CD4-positive, alpha-beta T cell treated with Interferon alpha-2 for 1 hour (primary cell): ENCODE data around the gene PTPRK.

Experiments used
- DNase-seq, 2 donors: peaks; one replicate each; pipeline ENCODE4 v3.0.0-alpha.2; 2020 to 2022

The PTPRK gene

GRCh38 chr6:128124713-128125112 lies 395.7 kb downstream of the PTPRK start:
- DNase-seq = no peak

DNA sequence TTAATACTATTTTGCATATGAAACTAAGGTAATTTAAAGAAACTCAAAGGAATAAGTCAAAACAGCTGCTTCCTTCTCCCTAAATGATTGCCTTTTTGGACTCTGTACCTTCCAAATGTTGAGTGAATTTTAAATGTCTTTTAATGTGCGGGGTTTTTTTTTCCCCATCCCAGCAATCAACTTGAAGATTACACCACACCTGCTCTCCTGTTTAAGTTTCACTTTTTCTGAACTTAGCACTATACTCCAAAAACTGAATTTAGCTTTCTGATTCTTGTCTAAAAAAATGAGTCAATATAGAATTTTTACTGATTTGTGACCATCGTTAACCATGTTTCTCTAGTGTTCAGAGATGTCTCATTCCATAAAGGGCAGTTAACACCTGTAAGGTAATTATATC lies 398.8 kb downstream of the PTPRK start:
- DNase-seq = no peak

DNA sequence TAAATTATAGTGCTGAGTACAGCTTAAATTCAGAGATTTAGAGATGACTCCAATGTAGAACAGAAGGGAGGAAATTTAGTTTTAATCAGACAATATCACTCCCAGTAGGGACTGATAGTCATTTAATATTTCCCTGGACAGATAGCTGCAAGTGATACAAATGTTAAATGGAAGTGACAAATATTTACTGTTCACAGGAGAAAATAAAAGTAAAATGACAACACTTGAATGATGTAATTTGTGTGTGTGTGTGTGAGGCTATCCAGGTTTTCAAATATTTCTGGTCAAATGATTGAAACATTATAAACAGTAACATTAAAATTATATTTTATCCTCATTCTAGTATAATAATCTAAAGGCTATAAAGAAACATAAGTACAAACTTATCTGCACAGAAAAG lies 399.2 kb downstream of the PTPRK start:
- no peak for DNase-seq

DNA sequence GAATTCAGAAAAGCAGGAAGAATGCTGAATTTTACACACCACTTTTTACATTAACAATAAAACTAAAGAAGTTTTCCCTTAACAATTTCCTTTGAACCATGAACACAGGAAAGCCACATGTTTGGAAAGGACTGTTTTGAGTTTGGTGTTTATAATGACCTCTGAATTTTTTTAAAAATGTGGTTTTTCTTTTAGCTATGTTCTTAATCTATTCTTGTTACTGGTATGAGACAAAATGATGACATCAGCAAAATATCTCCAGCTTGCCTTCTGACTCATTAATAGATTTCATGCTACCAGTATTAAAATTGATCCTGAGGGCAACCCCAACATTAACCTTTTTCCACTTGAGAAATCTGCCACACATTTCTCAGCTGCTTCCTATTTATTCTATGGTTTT lies 402.0 kb downstream of the PTPRK start:
- DNase-seq = no peak

DNA sequence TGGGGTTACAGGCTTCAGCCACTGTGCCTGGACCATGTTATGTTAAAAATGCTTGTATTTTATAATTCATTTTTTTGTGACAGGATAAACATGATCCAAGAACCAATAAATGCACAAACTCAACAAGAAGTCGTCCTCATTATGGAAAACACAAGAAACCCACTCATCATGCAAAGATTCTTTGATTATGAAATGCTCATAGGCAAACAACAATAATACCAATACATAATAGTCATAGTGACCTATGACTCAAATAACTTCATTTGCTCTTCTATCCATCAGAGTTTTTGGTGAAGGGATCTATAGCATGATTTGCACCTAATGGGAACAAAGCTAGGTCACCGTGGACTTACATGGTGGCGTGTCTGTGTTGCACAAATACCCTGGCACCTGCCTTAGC lies 402.5 kb downstream of the PTPRK start:
- no peak for DNase-seq

DNA sequence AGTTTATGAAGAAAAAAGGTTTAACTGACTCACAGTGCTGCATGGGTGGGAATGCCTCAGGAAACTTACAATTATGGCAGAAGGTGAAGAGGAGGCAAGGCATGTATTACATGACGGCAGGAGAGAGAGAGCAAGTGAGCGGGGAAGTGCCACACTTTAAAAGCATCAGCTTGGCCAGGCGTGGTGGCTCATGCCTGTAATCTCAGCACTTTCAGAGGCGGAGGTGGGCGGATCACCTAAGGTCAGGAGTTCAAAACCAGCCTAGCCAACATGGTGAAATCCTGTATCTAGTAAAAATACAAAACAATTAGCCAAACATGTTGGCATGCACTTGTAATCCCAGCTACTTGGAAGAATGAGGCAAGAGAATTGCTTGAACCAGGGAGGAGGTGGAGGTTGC lies 406.2 kb downstream of the PTPRK start:
- DNase-seq = no peak

DNA sequence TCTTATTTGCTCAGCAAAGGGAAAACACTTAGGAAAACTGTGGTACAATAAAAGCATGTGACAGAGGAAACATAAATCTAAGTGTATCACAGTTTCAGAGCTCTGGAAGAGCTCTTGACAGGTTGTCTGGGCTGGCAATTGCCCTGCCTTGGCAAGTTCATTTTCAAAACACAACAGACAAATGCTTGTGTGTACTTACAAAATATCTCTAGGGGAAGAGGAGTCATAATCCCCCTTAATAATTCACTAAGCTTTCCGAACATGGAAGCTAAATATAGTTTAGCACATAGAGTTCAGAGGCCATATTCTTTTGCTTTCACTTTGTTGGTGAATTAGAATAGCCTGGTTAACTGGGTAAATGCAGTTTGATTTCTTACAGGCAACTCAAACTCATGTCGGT lies 407.9 kb downstream of the PTPRK start:
- DNase-seq = peak in 1 of 2 donors; percentile 11

- no peak for DNase-seq
These were observed 409.3 kb downstream of the PTPRK start for GRCh38 chr6:128111096-128111495.

- DNase-seq = no peak
These were observed 412.7 kb downstream of the PTPRK start for GRCh38 chr6:128107682-128108081.

DNA sequence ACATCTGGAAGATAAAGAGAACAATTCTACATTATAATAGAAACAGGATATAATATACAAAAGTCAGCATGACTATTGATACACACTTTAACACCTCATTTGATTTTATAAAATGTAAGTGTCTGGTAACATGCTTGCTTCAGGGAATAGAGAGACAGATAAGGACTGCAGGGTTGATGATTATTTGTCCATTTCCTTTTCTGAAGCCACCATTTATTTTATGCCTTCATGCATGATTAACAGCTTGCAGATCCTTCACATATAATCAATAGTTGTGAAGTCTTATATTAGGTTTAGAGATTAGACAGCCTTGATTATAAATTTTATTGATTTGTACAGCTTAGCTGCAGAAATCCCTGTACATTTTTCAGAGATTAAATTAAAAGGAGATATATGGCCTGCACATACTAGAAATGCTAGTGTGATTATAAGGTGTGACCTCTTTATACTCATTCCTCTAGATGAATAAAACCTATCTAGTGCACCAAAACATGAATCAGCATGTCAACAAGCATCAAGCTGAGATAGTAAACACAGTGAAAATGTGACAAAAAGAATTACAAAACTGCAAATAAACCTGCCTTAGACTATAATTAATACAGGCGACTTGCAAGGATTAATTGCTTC lies 420.7 kb downstream of the PTPRK start:
- no peak for DNase-seq

DNA sequence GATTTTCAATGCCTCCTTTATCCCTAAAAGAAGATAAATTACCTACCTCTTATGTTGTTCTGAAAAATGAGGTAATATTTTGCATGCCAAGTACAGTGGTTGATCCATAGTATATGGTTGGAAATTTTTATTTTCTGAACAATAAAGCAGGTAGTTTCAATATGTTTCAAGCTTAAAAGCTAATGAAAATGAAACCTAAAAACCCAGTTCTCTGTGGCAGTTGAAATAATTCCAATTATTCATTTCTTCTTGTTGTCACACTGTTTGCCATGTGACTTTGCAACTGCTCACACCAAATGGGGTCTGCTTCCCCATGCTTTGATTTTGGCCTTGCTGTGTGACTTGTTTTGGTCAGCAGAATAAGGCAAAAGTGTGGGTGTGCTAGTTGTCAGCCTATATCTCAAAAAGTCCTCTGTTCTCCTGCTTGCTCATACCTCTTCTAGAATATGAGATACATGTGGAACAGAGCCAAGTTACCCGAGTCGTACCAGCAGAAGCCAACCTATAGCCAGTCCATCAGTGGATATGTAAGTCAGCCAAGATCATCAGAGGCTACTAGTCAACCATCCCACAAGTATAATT lies 422.3 kb downstream of the PTPRK start:
- DNase-seq = no peak

DNA sequence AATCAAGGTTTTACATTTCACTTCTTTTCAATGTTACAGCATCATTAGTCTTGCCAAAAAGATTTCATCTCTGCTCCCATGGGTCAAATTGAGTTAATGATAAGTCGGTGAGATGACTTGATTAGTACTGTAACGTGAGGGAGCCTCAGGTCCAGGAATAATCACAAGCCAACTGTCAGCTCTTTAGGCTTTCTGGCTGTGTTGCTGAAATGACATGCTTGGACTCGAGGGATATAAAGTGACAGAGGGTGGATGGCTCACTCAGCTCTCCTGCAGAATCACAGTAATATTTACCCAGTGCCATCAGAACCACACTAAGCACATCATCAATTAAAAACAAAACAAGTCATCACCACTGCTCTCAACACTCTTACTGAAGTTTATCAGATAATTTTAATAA lies 423.4 kb downstream of the PTPRK start:
- DNase-seq = no peak

DNA sequence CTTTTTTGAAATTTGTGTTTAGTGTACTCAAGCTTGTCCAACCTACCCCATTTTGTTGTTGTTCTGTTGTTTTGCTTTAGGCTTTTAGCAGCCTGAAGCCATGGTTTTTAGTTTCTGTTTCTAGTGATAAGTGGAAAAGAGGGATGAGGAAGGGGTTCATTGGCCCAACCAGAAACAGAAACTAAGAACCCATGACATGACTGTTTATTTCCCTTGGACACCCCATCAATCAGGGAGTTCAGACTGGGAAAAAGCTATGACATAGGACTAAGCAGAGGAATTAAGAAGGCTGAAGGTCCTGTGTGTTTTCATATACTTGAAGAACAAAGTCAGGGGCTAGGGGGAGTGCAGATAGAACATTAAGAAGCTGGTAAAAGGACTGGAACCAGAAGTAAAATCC lies 425.0 kb downstream of the PTPRK start:
- no peak for DNase-seq

DNA sequence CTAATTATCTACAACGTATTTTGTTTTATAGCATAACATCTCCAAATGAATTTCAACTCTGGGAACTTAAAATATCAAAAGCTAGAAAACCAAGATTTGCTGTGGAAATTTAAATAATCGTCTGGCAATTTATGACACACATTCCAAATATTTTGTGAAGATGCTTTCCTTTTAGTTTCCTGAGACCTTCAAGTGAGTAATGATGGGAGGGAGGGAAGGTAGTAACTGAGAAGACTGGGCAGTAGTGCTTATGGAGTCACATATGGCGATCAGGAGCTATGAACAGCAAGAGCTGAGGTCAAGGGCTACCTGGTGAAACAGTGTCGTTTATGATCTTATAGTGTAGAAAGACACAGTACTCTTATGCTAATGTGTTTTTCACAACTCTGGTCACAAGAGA lies 441.4 kb downstream of the PTPRK start:
- no peak for DNase-seq

- DNase-seq = no peak
These were observed 442.1 kb downstream of the PTPRK start for GRCh38 chr6:128078276-128078675.

DNA sequence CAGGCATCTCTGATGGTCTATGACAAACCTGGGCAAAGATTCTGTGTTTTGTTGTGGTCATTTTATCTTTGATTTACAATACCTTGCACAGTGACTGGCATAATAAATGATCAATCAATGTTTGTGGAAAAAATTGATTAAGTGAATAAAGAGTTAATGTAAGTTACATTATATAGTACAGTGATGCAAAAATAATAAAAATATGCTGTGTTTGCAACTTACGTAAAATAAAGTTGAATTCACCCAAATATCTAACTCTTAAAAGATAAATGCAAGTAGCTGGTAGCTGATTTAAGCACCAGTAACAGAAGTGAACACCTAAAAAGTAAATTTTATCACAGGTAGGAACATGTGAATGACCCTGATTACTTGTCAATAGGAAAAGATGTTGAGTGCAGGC lies 443.6 kb downstream of the PTPRK start:
- DNase-seq = no peak

GRCh38 chr6:128074567-128074966 lies 445.8 kb downstream of the PTPRK start:
- DNase-seq = no peak

GRCh38 chr6:128073389-128073788 lies 447.0 kb downstream of the PTPRK start:
- DNase-seq = no peak

DNA sequence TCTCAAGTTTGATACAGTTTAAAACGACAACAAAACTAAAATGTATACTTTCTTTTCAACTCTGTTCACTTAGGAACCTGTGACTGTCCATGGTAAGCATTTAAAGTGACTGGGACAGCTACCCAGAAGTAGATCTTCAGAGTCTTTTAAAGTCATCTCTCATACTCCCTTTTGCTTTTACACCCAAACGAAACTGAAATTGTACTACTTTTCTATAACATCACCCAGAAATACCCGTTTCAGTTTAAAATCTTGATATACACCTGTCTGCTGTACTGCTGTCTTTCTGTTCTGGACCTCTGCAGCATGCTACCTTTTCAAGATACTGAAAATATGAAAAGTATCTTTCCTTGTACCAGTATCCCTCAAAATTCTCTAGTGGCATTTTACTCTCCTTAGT lies 449.2 kb downstream of the PTPRK start:
- DNase-seq = no peak

GRCh38 chr6:128070406-128070805 lies 450.0 kb downstream of the PTPRK start:
- DNase-seq = no peak

DNA sequence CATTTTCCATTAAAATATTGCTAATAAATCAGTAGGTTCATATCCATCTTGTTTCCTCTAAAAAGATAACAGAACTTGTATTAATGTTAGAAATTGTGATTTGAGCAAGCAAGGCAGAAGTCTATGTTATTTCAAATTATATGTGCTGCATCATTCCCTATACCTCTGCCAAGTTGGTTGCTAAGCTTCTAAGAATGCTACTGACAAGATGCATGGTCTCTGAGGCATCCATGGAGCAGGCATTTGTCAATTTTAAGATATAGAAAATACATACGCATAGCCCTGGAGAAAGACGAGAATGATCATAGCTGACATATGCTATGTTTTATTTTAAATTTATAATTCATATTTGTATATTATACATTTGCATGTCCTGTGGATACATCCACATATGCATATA lies 451.2 kb downstream of the PTPRK start:
- no peak for DNase-seq

DNA sequence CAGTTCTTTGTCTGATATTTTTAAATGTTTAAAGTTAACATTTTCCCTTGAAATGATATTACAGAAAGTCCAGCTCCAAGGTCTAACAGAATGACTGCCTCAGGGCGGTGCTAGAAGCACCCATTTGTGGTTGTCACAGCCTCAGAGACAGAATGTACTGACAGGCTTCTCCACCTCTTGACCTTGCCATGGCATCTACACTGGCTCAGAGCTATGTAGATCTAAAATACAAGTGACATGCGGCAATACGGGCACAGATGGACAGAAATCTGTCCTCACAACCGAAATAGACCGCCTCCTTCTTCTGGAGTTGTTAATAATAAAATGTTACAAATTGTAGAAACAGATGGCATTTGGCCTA lies 452.3 kb downstream of the PTPRK start:
- DNase-seq = no peak

DNA sequence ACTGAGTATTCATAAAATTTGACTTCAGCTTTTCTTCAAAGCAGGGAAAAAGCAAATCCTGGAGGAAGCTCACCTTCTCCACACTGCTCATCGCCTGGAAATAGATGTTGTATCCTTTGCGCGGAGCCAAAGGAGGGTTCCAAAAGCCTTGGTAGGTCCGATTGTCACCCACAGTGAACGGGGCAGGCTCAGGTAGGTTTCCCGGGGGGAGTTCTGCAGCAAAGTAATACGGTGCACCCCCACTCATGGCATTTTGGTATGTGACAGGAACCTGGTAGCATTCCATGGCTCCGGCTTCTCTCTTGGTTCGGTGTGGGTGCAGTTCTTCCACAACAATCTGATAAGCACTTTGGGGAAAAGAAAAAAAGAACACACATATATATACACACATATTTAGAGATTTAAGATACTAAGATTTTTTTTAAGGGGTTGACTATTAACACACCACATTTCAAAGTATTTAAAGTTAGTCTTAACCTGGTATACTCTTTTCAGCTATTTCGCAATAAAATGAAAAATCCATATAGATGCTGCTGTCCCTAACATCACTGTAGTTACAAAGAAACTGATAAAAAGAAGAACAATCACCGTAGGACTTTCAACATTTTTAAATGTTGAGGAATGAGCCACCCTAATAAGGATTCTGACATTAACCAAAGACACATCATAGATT lies 452.8 kb downstream of the PTPRK start:
- DNase-seq = no peak

DNA sequence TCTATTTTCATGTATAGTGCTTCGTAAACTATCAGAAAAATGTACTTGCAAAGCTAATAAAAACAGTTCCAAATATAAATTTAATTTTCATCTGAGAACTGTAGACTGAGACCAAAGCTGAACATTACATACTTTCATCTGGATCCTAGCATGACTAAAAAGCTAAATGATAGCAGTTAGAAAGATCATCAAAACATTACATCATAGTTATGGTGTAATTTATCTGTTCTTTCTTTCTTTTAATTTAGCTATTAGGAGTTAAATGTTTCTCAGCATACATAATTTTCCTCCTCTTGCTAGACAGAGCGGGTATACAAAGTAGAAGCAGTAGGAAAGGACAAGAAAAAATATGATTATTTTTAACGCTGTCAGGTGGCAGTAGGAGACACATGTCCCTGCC lies 455.3 kb downstream of the PTPRK start:
- no peak for DNase-seq

- DNase-seq = no peak
These were observed 455.9 kb downstream of the PTPRK start for GRCh38 chr6:128064540-128064895.
